Type B pancreatic cell (in vitro differentiated cells): ENCODE results near the gene SCGB1C2. TPM values are rescaled to one million over a fixed set of nuclear protein-coding genes. Genes with fewer than 3 reads are reported as not detected.

Experiments used
- DNase-seq: peaks from one replicate; pipeline ENCODE4 v3.0.0; 2021; ENCODE audit warnings: mixed read lengths; ENCODE audit not compliant: unreplicated experiment; ENCODE audit errors: extremely low spot score
- H3K27ac Mint-ChIP-seq: 2 replicates; pipeline ENCODE4 v1.8.0; 2021; ENCODE audit warnings: mild to moderate bottlenecking, mixed read lengths
- H3K27me3 Mint-ChIP-seq: 2 replicates; pipeline ENCODE4 v1.8.0; 2021; ENCODE audit warnings: mixed read lengths
- H3K36me3 Mint-ChIP-seq: 2 replicates; pipeline ENCODE4 v1.8.0; 2021; ENCODE audit warnings: mixed read lengths
- H3K4me1 Mint-ChIP-seq: one replicate; pipeline ENCODE4 v1.8.0; 2021; ENCODE audit warnings: mixed read lengths; ENCODE audit not compliant: unreplicated experiment
- H3K4me3 Mint-ChIP-seq: 2 replicates; pipeline ENCODE4 v1.8.0; 2021; ENCODE audit warnings: mild to moderate bottlenecking, mixed read lengths
- H3K9me3 Mint-ChIP-seq: 2 replicates; pipeline ENCODE4 v1.8.0; 2021; ENCODE audit warnings: mixed read lengths
- CTCF ChIP-seq: fragments of 200-600 bp; sonication (generic); conservative IDR thresholded peaks from 2 replicates; pipeline ENCODE4 v1.5.0; 2021; ENCODE audit warnings: antibody characterized with exemption, mild to moderate bottlenecking
- total RNA-seq: library from RNA; stranded (reverse); gene quantifications from 2 replicates; pipeline ENCODE4 v1.2.1, GENCODE V29; 2021; ENCODE audit warnings: low replicate concordance

Gene SCGB1C2
- total RNA-seq, 1 donor from 2014 or later = not detected

DNA sequence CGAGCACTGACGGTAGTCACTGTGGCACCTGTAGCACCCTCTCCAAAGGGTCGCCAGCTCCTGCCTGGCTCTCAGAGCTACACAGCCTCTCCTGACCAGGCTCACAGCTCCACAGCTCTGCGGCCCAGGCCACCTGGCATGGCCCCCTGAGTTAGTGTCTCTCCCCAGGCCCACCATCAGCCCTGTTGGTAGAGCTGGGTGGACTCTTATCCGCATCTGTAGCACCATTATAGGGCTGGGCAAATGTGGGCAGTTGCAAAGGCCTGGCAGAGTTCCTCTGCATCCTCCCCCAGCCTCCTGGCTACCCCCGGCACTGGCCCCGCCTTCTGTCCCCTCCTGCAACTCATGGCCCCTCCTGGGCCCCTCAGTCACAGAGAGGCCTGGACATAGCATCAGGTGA lies 18.2 kb downstream of the SCGB1C2 start:
- TF ChIP-seq CTCF = no peak
- H3K9me3 Mint-ChIP-seq = no peaks in the 10 kb centered on the region
- no peaks in the 10 kb centered on the region for H3K36me3 Mint-ChIP-seq
- H3K27ac Mint-ChIP-seq = no peak overlapping the region
- no peak overlapping the region for H3K4me3 Mint-ChIP-seq
- H3K4me1 Mint-ChIP-seq = no peaks in the 10 kb centered on the region
- no peaks in the 10 kb centered on the region for H3K27me3 Mint-ChIP-seq
- no peak for DNase-seq

- H3K4me1 Mint-ChIP-seq = no peaks in the 10 kb centered on the region
- no peak for DNase-seq
- no peaks in the 10 kb centered on the region for H3K9me3 Mint-ChIP-seq
- no peaks in the 10 kb centered on the region for H3K27me3 Mint-ChIP-seq
- no peak overlapping the region for H3K27ac Mint-ChIP-seq
- no peak overlapping the region for H3K4me3 Mint-ChIP-seq
- no peak for TF ChIP-seq CTCF
- no peaks in the 10 kb centered on the region for H3K36me3 Mint-ChIP-seq
These were observed 18.8 kb downstream of the SCGB1C2 start for GRCh38 chr17:156094-156621.

GRCh38 chr17:156946-157345 lies 19.6 kb downstream of the SCGB1C2 start:
- Mint-ChIP-seq H3K36me3 (no peaks in the 10 kb centered on the region), H3K9me3 (no peaks in the 10 kb centered on the region), H3K4me3 (no peak overlapping the region), H3K27ac (no peak overlapping the region), H3K4me1 (no peaks in the 10 kb centered on the region), H3K27me3 (no peaks in the 10 kb centered on the region)
- TF ChIP-seq CTCF = no peak
- no peak for DNase-seq

GRCh38 chr17:157901-158300 lies 20.5 kb downstream of the SCGB1C2 start:
- DNase-seq = no peak
- Mint-ChIP-seq H3K27me3 (no peaks in the 10 kb centered on the region), H3K4me1 (no peaks in the 10 kb centered on the region), H3K9me3 (no peaks in the 10 kb centered on the region), H3K36me3 (no peaks in the 10 kb centered on the region), H3K27ac (no peak overlapping the region), H3K4me3 (no peak overlapping the region)
- no peak for TF ChIP-seq CTCF

DNA sequence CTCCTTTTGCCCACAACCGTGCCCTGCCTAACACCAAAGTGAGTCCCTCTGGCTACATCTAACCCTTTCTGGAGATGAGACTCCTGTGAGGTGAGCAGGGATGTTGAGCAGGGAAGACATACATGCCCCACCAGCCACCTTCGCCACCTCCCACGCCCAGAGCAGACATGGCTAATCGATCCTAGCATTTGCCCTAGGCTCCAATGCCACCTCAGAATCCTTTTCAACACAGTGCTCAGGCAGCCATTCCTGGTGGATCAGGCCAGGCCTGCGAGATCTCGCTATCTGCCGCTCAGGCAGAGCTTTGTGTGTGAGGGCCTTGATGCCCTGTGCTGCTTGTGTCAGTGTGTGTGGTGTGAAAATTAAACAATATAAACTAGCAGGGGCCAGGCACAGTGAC lies 21.0 kb downstream of the SCGB1C2 start:
- no peaks in the 10 kb centered on the region for H3K9me3 Mint-ChIP-seq
- TF ChIP-seq CTCF = no peak
- no peaks in the 10 kb centered on the region for H3K36me3 Mint-ChIP-seq
- H3K4me3 Mint-ChIP-seq = no peak overlapping the region
- no peak overlapping the region for H3K27ac Mint-ChIP-seq
- no peaks in the 10 kb centered on the region for H3K4me1 Mint-ChIP-seq
- DNase-seq = no peak
- H3K27me3 Mint-ChIP-seq = no peaks in the 10 kb centered on the region

GRCh38 chr17:159609-160008 lies 22.2 kb downstream of the SCGB1C2 start:
- Mint-ChIP-seq H3K4me1 (peaks cover 4% of the 10 kb centered on the region), H3K9me3 (no peaks in the 10 kb centered on the region), H3K4me3 (no peak overlapping the region)

More at GRCh38 chr17:159609-160008, 22.2 kb downstream of the SCGB1C2 start:
- DNase-seq = no peak
- Mint-ChIP-seq H3K36me3 (no peaks in the 10 kb centered on the region), H3K27ac (no peak overlapping the region), H3K27me3 (no peaks in the 10 kb centered on the region)
- TF ChIP-seq CTCF = no peak
